Measurements from ENCODE around the gene ACTR10.

ACTR10 gene

DNA sequence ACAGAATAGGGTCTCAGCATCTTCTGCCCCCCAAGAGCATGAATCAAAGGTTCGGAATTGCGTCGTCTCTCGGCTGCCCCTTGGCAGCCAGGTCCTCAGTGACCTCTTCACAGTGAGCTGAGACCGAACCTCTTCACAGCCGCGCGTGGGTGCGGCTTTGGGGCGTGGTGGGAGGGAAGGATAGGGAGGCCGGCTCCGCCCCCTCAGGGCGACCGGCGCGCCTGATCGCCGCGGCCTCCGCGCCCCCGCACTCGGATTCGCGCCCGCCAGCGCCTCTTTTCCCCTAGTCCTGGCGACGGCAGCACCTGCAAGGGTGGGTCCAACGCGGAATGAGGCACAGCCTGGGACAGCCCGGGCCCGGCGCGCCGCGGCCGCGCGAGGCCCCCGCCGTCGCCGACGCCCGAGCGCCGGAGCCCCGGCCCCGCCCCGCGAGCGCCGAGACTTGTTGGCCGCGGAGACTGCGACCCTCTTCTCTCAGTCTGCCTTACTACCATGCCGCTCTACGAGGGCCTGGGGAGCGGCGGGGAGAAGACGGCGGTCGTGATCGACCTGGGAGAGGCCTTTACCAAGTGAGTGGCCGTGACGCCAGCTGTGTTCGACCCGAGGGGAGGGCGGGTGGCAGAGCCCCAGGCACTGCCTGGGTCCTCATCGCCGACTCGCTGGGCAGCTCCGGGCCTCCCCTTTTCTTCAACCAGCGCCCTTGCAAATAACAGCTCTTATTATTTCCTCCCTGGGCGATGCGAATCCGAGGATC, at the start of gene ACTR10:
TSS of gene ACTR10 (plus strand) at position 424 of the 754 bp plus-strand sequence. CDS start at position 493, 69 bp downstream.
- peak; percentile 29 for DNase-seq

DNA sequence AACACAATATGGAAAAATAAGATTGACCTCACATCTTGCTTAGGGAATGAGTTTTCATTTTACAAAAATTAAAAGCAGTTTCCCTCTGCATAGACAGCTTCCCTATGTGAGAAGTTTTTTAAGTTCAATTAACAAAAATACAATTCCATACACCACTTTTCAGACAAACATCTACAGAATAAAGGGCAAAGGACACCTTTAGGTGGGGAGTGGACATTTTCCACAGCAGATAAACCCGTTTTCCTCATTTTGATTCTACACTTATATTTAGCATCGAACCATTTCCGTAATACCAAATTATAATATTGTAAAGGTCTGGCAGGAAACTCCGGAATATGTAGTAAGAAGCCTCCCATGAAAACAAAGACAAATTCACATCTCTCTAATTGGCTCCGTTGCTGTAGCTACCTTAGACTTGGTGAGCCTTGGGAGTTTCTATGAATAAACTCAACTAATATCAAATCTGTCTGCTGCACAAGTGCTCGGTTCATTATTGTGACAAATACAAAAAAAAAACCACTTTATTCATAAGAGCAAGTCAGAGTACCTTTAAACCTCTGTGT, 49.6 kb upstream of the ACTR10 start:
- no peak for DNase-seq

GRCh38 chr14:58151133-58152013, 48.6 kb upstream of the ACTR10 start:
- no peak for DNase-seq

DNA sequence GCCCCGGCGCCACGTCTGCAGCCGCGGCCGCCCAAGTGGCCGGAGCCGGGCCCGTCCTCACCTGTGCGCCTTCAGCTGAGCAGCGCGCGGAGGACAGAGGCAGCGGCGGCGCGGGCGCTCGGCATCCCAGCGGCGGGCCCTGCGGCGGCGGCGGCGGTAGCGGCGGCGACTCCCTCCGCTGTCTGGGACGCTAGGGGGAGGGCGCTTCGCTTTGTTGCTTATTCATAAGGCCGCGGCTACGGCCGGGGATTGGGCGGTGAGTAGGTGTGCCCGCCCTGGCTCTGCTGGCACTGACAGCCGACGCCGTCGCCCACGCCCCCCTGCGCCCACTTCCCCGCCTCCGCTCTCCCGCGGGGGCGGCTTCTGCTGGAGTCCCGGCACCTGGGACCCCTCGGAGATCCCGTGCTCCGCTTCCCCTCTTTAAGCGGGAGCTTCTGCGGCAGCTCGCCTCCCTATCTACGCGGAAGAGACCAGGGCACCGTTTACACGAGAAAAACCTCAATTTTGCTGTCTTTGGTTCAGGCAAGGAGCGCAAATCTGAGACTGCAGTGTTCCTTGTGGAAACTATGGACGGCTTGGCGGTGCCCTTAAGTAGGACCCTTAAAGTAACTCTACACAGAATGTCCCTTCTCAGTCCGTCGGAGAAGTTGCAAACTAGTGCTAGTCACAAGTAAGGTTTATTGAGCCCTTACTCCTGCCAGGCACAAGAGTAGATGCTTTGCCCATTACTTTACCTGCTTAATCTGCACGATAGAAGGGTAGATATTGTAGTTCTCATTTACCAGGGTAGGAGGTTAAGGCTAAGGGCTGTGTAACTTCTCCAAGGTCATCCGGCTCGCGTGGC, 47.7 kb upstream of the ACTR10 start, which contains the start of gene ARMH4:
TSS of gene ARMH4 (minus strand) at position 200 of the 844 bp plus-strand sequence. CDS start 12,855 bp downstream, outside the sequence.
- DNase-seq = no peak

- no peak for DNase-seq
Measured at GRCh38 chr14:58160561-58160960, 39.4 kb upstream of the ACTR10 start.

GRCh38 chr14:58166005-58166983, 33.7 kb upstream of the ACTR10 start:
- DNase-seq = no peak

GRCh38 chr14:58167057-58167456, 32.9 kb upstream of the ACTR10 start:
- no peak for DNase-seq

- no peak for DNase-seq
Measured at GRCh38 chr14:58167891-58168290, 32.1 kb upstream of the ACTR10 start.

DNA sequence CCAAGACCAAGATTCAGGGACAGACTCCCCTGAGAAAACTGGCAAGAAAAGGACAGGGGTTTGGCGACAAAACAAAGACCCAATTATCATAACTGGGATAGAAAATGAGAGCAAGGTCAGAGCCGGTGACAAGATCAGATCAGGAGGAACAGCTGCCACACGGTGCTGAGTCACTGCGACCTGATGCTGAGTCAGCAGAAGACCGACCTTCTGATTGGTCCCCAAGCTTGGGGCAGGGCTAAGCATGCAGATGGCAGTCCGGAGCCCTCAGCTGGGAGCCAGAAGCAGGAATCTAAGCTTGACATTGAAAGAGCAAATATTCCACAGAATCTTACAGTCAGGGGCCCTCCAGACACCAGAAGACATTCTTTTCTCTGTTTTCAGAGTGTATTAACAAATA, 28.9 kb upstream of the ACTR10 start:
- no peak for DNase-seq

- DNase-seq = no peak
Measured at GRCh38 chr14:58177125-58177524, 22.8 kb upstream of the ACTR10 start.

- DNase-seq = no peak
Measured at GRCh38 chr14:58189176-58189575, 10.8 kb upstream of the ACTR10 start.

DNA sequence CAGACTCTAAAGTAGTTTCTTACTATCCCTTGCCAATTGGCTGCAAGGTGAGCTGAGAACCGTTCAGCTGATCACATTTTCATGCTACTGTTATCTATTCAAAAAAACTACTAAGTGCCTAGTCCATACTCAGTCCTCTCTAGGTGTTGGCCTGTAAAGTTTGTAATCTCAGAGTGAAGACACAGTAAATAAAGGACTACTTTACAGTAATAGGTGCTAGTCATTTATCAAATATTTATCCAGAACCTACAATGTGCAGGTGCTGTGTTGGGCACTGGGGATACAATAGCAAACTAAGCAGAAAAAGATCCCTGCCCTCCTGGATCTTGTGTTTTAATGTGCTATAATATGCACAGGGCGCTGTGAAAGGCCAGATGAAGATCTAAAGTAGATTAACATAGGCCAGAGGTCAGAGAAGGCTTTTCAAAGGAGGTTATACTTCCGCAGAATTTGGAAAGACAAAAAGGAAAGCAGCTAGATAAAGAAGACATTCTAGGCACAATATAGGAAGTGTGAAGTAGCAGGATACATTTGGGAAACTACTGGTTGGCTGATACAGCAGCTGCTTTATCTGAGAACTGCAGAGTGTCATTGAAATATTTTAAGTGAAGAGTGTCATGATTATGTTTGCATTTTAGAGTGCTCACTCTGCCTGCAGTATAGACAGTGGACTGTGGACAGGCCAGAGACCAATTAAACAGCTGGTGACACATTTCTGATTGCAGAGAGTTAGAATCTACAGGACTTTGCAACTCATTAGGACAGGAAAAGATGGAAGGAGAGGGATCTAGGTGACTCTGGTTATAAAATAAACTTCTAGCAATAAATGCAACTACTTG, 8.0 kb upstream of the ACTR10 start:
- no peak for DNase-seq

DNA sequence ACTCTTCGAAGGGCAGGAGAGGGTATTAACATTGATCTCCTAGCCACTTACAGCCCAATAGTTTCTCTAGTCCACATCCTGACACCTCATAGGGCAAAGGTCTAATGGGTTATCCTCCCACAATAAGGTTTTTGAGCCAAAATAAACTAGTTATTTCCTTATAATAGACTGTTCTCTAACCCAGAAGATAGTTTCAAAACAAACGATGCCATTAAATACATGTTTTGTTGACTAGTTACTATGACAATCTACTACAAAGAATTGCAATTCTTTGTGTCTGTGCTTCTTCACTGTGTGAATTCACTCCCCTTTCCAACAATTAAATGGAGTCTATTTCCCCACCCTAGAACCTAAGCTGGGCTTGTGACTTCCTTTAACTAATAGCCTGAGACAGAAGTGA, 6.4 kb upstream of the ACTR10 start:
- no peak for DNase-seq

DNA sequence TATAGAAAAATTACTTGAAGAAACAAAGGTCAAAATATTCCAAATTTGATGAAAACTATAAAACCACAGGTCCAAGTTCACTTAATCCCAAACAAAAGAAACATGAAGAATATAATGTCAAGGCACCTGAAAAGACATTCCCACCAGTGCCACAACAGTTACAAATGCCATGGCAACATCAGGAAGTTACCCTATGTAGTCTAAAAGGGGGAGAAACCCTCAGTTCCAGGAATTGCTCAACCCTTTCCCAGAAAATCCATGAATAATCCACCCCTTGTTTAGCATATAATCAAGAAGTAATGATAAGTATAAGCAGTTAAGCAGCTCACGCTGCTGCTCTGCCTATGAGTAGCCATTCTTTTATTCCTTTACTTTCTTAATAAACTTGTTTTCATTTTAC, 3.8 kb upstream of the ACTR10 start:
- no peak for DNase-seq

- no peak for DNase-seq
Measured at GRCh38 chr14:58198086-58198485, 1.9 kb upstream of the ACTR10 start.

- no peak for DNase-seq
Measured at GRCh38 chr14:58200480-58200841, 512 bp downstream of the ACTR10 start.

DNA sequence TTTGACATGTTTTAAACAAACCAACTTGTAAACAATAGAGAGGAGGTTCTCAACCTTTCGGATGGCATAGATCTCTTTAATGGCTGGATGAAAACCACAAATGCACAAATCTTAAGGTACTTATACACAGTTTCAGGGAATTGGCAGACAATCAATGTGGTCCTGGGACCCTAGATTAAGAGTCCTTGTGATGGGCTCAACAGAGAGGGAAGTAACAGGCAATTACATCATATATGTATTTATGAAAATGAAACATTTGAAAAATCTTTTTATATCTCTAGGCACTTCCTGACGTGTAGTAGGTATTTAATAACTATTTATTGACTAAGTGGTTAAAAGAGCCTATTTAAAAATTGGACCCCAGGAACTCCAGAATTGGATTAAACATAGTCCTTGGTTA, 897 bp downstream of the ACTR10 start:
- DNase-seq = no peak

DNA sequence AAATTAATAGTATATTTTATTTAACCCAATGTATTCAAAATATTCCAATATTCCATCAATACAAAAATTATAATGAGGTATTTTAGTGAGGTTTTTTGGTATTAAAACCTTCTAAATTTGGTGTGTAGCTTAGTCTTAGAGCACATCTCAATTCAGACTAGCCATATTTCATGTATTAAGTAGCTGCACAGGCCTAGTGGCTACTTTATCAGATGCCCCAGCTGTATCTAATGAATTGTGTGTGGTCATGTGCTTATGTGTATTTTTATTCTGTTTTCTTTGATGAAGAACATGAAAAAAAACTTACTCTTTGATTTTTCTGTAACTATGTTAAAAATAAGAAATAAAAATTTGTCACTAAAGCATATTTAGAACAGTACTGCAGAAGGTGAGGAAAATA, 13.2 kb downstream of the ACTR10 start:
- DNase-seq = no peak

DNA sequence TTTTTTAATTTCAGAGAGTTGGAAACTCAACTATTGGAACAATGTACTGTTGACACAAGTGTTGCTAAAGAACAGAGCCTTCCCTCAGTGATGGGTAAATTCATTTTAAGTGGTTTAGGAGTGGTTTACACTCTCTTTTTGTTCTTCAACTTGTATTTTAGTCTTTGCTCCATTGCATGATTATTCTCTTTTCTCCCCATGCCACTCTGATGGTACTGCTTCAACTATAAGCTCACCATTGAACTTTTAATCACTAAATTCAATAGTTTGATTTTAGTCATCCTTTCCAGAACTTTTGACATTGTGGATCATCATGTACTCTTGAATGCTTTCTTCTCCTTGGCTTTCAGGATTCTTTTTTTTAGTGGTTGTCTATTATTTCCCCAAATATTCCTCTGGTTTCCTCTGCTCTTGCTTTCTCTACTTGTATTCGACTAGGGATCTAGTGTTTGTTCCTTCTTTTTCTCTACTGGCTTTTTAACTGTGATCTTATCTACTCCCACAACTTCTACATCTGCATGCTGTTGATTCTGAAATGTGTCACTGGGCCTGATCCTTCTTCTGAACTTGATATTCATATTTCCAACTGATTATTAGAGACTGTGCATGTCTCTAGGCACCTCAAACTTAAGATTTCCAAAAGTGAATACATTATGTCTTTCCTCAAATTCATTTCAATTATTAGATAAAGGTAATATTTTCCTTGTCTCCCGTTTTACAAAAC, 15.4 kb downstream of the ACTR10 start:
- DNase-seq = no peak

- DNase-seq = no peak
Measured at GRCh38 chr14:58216544-58216943, 16.6 kb downstream of the ACTR10 start.

Data from SIG-M5 (cell line).